Glutamatergic neuron (in vitro differentiated cells): ENCODE measurements around the gene BPGM. TPM values are rescaled to one million over a fixed set of nuclear protein-coding genes. Genes with fewer than 3 reads are reported as not detected.

Experiments
- DNase-seq: peaks from one replicate; pipeline ENCODE4 v3.0.0; 2022
- H3K27ac Mint-ChIP-seq: one replicate; pipeline ENCODE4 v1.8.0; 2020; ENCODE audit warnings: mild to moderate bottlenecking, mixed read lengths, inconsistent platforms; ENCODE audit not compliant: unreplicated experiment
- H3K27me3 Mint-ChIP-seq: one replicate; pipeline ENCODE4 v1.8.0; 2020; ENCODE audit warnings: mild to moderate bottlenecking, moderate library complexity, mixed read lengths, inconsistent platforms; ENCODE audit not compliant: unreplicated experiment
- H3K36me3 Mint-ChIP-seq: one replicate; pipeline ENCODE4 v1.8.0; 2020; ENCODE audit warnings: mild to moderate bottlenecking, mixed read lengths, inconsistent platforms; ENCODE audit not compliant: unreplicated experiment
- H3K4me1 Mint-ChIP-seq: one replicate; pipeline ENCODE4 v1.8.0; 2020; ENCODE audit warnings: mild to moderate bottlenecking, low read depth, mixed read lengths, inconsistent platforms; ENCODE audit not compliant: unreplicated experiment
- H3K4me3 Mint-ChIP-seq: one replicate; pipeline ENCODE4 v1.8.0; 2020; ENCODE audit warnings: mild to moderate bottlenecking, mixed read lengths, inconsistent platforms; ENCODE audit not compliant: unreplicated experiment
- H3K9me3 Mint-ChIP-seq: one replicate; pipeline ENCODE4 v1.8.0; 2020; ENCODE audit warnings: mild to moderate bottlenecking, moderate library complexity, mixed read lengths, inconsistent platforms; ENCODE audit not compliant: unreplicated experiment
- total RNA-seq: library from RNA; stranded (reverse); fragmentation: NEBNext Ultra II Directional; extraction: Animal tissue kit (Norgen Biotek cat#: 25700); gene quantifications from one replicate; pipeline ENCODE4 v1.2.1, GENCODE V29; 2021; ENCODE audit not compliant: unreplicated experiment
- TF ChIP-seq, protein P1 (sequence below): fragments of 200-600 bp; sonication (generic); IDR thresholded peaks from one replicate; pipeline ENCODE4 v1.5.0; 2021; ENCODE audit not compliant: partially characterized antibody, unreplicated experiment

BPGM gene
- total RNA-seq, 1 donor from 2014 or later, result 24.2 TPM

DNA sequence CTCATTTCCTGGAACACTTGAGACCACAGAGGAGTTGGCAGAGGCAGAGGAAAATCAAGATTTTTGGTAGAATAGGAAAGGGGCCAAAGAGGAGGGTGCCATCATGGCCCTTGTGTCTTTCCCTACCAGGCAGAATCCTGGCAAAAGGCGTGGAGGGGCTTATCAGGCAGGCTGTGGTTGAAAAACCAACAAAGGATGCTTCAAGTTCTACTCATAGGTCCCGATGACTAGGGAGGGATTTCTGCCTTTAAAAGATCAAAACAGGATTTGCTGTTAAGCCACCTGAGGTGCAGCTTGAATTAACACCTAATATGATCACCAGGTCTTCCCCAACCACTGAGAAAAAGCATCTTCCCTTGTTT, 45.7 kb downstream of the BPGM start:
- H3K36me3 Mint-ChIP-seq, result peaks cover 4% of the 10 kb centered on the region
- H3K27ac Mint-ChIP-seq, result no peak overlapping the region
- TF ChIP-seq, protein P1, sequence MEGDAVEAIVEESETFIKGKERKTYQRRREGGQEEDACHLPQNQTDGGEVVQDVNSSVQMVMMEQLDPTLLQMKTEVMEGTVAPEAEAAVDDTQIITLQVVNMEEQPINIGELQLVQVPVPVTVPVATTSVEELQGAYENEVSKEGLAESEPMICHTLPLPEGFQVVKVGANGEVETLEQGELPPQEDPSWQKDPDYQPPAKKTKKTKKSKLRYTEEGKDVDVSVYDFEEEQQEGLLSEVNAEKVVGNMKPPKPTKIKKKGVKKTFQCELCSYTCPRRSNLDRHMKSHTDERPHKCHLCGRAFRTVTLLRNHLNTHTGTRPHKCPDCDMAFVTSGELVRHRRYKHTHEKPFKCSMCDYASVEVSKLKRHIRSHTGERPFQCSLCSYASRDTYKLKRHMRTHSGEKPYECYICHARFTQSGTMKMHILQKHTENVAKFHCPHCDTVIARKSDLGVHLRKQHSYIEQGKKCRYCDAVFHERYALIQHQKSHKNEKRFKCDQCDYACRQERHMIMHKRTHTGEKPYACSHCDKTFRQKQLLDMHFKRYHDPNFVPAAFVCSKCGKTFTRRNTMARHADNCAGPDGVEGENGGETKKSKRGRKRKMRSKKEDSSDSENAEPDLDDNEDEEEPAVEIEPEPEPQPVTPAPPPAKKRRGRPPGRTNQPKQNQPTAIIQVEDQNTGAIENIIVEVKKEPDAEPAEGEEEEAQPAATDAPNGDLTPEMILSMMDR, result no peak
- H3K27me3 Mint-ChIP-seq, result peaks cover 3% of the 10 kb centered on the region
- H3K4me3 Mint-ChIP-seq, result no peak overlapping the region
- no peaks in the 10 kb centered on the region for H3K9me3 Mint-ChIP-seq
- DNase-seq, result no peak
- H3K4me1 Mint-ChIP-seq, result no peaks in the 10 kb centered on the region

DNA sequence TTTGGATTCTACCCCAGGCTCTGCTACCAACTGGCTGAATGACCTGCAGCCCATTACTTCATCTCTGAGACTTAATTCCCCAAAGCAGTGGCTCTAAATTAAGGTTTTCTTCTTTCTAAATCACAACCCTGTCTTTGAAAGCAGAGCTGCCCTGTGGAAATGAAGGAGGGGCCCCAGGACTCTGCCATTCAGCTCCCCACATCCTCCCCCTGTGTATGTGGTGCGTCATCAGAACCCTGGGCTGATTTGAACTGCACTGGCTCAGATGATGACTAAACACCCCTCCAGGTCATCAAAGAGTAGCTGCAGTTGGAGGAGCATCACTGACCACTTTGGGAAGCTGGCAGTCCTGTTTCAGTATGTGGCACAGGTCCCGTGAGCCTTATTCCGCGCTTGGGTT, 46.6 kb downstream of the BPGM start:
- no peak overlapping the region for H3K27ac Mint-ChIP-seq
- no peak for DNase-seq

GRCh38 chr7:134694299-134694698, 47.6 kb downstream of the BPGM start:
- Mint-ChIP-seq H3K4me1 (no peaks in the 10 kb centered on the region), H3K4me3 (no peak overlapping the region), H3K27ac (no peak overlapping the region), H3K36me3 (peaks cover 4% of the 10 kb centered on the region), H3K27me3 (peaks cover 5% of the 10 kb centered on the region), H3K9me3 (no peaks in the 10 kb centered on the region)
- TF ChIP-seq, protein P1, result peak; percentile 60
- DNase-seq, result no peak

More for the DNA sequence above, 46.6 kb downstream of the BPGM start:
- Mint-ChIP-seq H3K4me1 (no peaks in the 10 kb centered on the region), H3K9me3 (no peaks in the 10 kb centered on the region), H3K4me3 (no peak overlapping the region), H3K27me3 (peaks cover 5% of the 10 kb centered on the region), H3K36me3 (peaks cover 4% of the 10 kb centered on the region)
- TF ChIP-seq, protein P1, result no peak

DNA sequence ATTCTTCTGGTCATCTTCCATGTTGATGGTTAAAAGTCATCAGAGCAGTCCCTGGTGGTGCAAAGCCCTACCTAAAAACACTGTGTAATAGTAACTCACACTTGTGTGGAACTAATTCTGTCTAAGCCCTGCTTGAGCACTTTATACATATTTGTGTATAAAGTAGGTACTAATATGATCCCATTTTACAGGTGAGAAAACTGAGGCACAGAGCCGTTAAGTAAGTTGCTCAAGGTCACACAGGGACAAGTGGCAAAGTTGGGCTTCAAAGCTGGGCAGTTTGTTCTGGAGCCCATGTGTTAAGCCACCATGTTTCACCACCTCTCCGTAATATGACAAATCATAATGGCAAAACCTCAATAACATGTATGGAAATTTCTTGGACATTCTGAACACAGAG, 48.1 kb downstream of the BPGM start:
- TF ChIP-seq, protein P1, result no peak
- H3K27ac Mint-ChIP-seq, result no peak overlapping the region
- H3K4me3 Mint-ChIP-seq, result no peak overlapping the region
- no peaks in the 10 kb centered on the region for H3K9me3 Mint-ChIP-seq
- peaks cover 5% of the 10 kb centered on the region for H3K27me3 Mint-ChIP-seq
- H3K4me1 Mint-ChIP-seq, result no peaks in the 10 kb centered on the region
- peaks cover 4% of the 10 kb centered on the region for H3K36me3 Mint-ChIP-seq
- DNase-seq, result no peak

DNA sequence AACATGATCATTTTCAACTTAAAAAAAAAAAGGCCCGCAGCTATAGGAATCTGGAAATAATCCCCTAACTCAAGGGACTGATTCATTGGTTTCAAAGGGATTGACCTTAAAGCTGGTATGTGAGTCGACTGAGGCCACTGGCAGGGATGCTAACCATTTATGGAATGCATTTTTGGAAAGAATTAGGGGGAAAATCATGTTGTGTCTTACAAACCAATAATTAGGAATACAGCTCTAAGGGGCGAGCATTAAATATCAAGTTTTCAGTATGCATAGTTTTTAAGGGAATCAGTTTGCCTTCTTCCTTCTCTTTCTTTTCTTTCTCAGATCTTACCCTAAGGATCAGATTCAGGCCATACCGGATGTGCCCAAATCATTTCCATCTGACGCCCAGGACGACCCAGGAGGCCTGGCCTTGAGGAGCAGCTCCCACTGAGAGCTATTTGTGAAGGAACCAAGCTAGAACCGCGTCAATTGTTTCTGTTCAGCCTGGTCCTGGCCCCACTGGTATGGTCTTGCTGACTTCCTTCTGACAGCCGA, 48.7 kb downstream of the BPGM start:
- Mint-ChIP-seq H3K27ac (no peak overlapping the region), H3K4me1 (no peaks in the 10 kb centered on the region), H3K36me3 (peaks cover 4% of the 10 kb centered on the region), H3K27me3 (peaks cover 5% of the 10 kb centered on the region), H3K9me3 (no peaks in the 10 kb centered on the region), H3K4me3 (no peak overlapping the region)
- TF ChIP-seq, protein P1, result no peak
- DNase-seq, result no peak
